ENCODE data around the gene RASA3.

DNA sequence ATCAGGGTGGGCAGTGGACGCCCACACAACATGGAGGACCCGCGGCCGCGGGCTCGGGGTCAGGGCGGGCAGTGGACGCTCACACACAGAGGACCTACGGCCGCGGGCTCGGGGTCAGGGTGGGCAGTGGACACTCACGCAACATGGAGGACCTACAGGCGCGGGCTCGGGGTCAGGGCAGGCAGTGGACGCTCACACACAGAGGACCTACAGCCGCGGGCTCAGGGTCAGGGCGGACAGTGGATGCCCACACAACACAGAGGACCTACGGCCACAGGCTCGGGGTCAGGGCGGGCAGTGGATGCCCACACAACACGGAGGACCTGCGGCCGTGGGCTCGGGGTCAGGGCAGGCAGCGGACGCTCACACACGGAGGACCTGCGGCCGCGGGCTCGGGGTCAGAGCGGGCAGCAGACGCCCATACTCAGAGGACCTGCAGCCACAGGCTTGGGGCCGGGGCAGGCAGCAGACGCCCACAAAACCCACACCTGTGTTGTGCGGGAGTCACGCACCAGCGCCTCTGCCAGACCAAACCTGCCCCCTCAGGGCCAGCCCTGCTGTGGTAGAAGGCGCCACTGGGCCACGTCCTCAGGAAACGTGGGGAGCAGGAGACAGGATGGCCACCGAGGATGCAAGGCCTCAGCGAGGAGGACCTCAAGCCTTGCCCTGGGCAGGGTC is 131.0 kb downstream of the RASA3 start:
- TF ChIP-seq RAD21 (conservative IDR thresholded peaks at IDR 0.05): no peak
- TF ChIP-seq, protein P1, sequence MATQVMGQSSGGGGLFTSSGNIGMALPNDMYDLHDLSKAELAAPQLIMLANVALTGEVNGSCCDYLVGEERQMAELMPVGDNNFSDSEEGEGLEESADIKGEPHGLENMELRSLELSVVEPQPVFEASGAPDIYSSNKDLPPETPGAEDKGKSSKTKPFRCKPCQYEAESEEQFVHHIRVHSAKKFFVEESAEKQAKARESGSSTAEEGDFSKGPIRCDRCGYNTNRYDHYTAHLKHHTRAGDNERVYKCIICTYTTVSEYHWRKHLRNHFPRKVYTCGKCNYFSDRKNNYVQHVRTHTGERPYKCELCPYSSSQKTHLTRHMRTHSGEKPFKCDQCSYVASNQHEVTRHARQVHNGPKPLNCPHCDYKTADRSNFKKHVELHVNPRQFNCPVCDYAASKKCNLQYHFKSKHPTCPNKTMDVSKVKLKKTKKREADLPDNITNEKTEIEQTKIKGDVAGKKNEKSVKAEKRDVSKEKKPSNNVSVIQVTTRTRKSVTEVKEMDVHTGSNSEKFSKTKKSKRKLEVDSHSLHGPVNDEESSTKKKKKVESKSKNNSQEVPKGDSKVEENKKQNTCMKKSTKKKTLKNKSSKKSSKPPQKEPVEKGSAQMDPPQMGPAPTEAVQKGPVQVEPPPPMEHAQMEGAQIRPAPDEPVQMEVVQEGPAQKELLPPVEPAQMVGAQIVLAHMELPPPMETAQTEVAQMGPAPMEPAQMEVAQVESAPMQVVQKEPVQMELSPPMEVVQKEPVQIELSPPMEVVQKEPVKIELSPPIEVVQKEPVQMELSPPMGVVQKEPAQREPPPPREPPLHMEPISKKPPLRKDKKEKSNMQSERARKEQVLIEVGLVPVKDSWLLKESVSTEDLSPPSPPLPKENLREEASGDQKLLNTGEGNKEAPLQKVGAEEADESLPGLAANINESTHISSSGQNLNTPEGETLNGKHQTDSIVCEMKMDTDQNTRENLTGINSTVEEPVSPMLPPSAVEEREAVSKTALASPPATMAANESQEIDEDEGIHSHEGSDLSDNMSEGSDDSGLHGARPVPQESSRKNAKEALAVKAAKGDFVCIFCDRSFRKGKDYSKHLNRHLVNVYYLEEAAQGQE (IDR thresholded peaks at IDR 0.05; ENCODE audit: borderline replicate concordance): no peak
- TF ChIP-seq EZH2 (IDR thresholded peaks at IDR 0.05; ENCODE audit: borderline replicate concordance, insufficient read depth, low read length, poor library complexity, severe bottlenecking): no peak
- TF ChIP-seq, protein P2, sequence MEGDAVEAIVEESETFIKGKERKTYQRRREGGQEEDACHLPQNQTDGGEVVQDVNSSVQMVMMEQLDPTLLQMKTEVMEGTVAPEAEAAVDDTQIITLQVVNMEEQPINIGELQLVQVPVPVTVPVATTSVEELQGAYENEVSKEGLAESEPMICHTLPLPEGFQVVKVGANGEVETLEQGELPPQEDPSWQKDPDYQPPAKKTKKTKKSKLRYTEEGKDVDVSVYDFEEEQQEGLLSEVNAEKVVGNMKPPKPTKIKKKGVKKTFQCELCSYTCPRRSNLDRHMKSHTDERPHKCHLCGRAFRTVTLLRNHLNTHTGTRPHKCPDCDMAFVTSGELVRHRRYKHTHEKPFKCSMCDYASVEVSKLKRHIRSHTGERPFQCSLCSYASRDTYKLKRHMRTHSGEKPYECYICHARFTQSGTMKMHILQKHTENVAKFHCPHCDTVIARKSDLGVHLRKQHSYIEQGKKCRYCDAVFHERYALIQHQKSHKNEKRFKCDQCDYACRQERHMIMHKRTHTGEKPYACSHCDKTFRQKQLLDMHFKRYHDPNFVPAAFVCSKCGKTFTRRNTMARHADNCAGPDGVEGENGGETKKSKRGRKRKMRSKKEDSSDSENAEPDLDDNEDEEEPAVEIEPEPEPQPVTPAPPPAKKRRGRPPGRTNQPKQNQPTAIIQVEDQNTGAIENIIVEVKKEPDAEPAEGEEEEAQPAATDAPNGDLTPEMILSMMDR (IDR thresholded peaks at IDR 0.05; ENCODE audit: poor library complexity, severe bottlenecking): no peak
